HEK293 (cell line): ENCODE measurements around the gene SPTLC2.

Source experiments
- CTCF ChIA-PET: fragments of 350-600 bp; formaldehyde crosslinking; extraction: SDS; loops from one replicate; lab custom pipeline; 2021; ENCODE audit warnings: antibody characterized with exemption; lab: Yijun Ruan, JAX
- POLR2A ChIA-PET: fragments of 300-600 bp; formaldehyde crosslinking; extraction: SDS; loops from one replicate; lab custom pipeline; 2020; ENCODE audit warnings: antibody characterized with exemption, inconsistent platforms; lab: Yijun Ruan, JAX
- H3K27ac ChIP-seq: fragments of 200-500 bp; sonication (Bioruptor generic); 2 replicates; pipeline ENCODE4 v1.5.1; 2014; ENCODE audit warnings: low read depth, low read length, control low read depth, inconsistent platforms; ENCODE audit errors: extremely low read depth
- H3K36me3 ChIP-seq, 2 experiments: fragments of 200-500 bp in 1 of 2; sonication (Bioruptor generic) in 1 of 2; 1 replicate in 1 of 2; 2 replicates in 1 of 2; pipeline ENCODE4 v1.5.1; 2014 to 2017; ENCODE audit warnings: inconsistent platforms in 2 of 2, low read length in 2 of 2; ENCODE audit not compliant: control insufficient read depth in 2 of 2, insufficient read depth in 1 of 2
- H3K4me1 ChIP-seq: fragments of 200-500 bp; sonication (Bioruptor generic); 2 replicates; pipeline ENCODE4 v1.5.1; 2014; ENCODE audit warnings: mild to moderate bottlenecking, low read length, inconsistent platforms; ENCODE audit not compliant: control insufficient read depth, insufficient read depth
- H3K4me3 ChIP-seq: 2 replicates; pipeline ENCODE4 v1.5.1; 2011; ENCODE audit warnings: low read depth, mild to moderate bottlenecking, control low read depth, low read length, moderate library complexity
- H3K9me3 ChIP-seq: fragments of 200-500 bp; sonication (Bioruptor generic); 2 replicates; pipeline ENCODE4 v1.5.1; 2014; ENCODE audit warnings: low read depth, low read length, inconsistent platforms; ENCODE audit not compliant: control insufficient read depth, insufficient read depth
- GLIS2 ChIP-seq: fragments of 450-650 bp; formaldehyde crosslinking; IDR thresholded peaks from 2 replicates; pipeline ENCODE4 v1.5.1; 2016; ENCODE audit warnings: missing biosample characterization, missing genetic modification characterization
- HOXC10 ChIP-seq: sonication (generic); formaldehyde crosslinking; IDR thresholded peaks from 2 replicates; pipeline ENCODE4 v1.8.1; 2023; ENCODE audit warnings: mild to moderate bottlenecking, missing genetic modification reagents
- SCRT2 ChIP-seq: fragments of 450-650 bp; formaldehyde crosslinking; IDR thresholded peaks from 2 replicates; pipeline ENCODE4 v1.5.1; 2016; ENCODE audit warnings: missing biosample characterization, missing genetic modification characterization
- ZBTB48 ChIP-seq: fragments of 450-650 bp; formaldehyde crosslinking; IDR thresholded peaks from 2 replicates; pipeline ENCODE4 v1.5.1; 2016; ENCODE audit warnings: missing biosample characterization, missing genetic modification characterization
- ZBTB7A ChIP-seq: fragments of 450-650 bp; formaldehyde crosslinking; IDR thresholded peaks from 2 replicates; pipeline ENCODE4 v1.5.1; 2016; ENCODE audit warnings: low read depth, missing biosample characterization, missing genetic modification characterization
- ZFHX2 ChIP-seq: fragments of 450-650 bp; formaldehyde crosslinking; conservative IDR thresholded peaks from 2 replicates; pipeline ENCODE4 v1.5.1; 2016; ENCODE audit warnings: missing biosample characterization, missing genetic modification characterization
- ZNF23 ChIP-seq: fragments of 450-650 bp; formaldehyde crosslinking; IDR thresholded peaks from 2 replicates; pipeline ENCODE4 v1.5.1; 2016; ENCODE audit warnings: missing biosample characterization, missing genetic modification characterization, borderline replicate concordance
- ZNF239 ChIP-seq: fragments of 450-650 bp; formaldehyde crosslinking; IDR thresholded peaks from 2 replicates; pipeline ENCODE4 v1.5.1; 2016; ENCODE audit warnings: missing biosample characterization, missing genetic modification characterization
- ZNF341 ChIP-seq: fragments of 450-650 bp; formaldehyde crosslinking; IDR thresholded peaks from 2 replicates; pipeline ENCODE4; 2016; ENCODE audit warnings: low read depth, missing biosample characterization, missing genetic modification characterization
- ZNF423 ChIP-seq: fragments of 450-650 bp; formaldehyde crosslinking; IDR thresholded peaks from 2 replicates; pipeline ENCODE4 v1.5.1; 2016; ENCODE audit warnings: missing biosample characterization, missing genetic modification characterization
- ZNF560 ChIP-seq: fragments of 450-650 bp; formaldehyde crosslinking; IDR thresholded peaks from 2 replicates; pipeline ENCODE4 v1.5.1; 2017; ENCODE audit warnings: missing biosample characterization, missing genetic modification characterization, borderline replicate concordance
- ZNF629 ChIP-seq: fragments of 450-650 bp; formaldehyde crosslinking; IDR thresholded peaks from 2 replicates; pipeline ENCODE4 v1.5.1; 2017; ENCODE audit warnings: missing biosample characterization, missing genetic modification characterization
- ZNF654 ChIP-seq: fragments of 450-650 bp; formaldehyde crosslinking; IDR thresholded peaks from 2 replicates; pipeline ENCODE4 v1.5.1; 2016; ENCODE audit warnings: low read depth, missing biosample characterization, missing genetic modification characterization
- ZNF792 ChIP-seq: fragments of 450-650 bp; formaldehyde crosslinking; IDR thresholded peaks from 2 replicates; pipeline ENCODE4 v1.5.1; 2016; ENCODE audit warnings: missing biosample characterization, missing genetic modification characterization
- ZXDB ChIP-seq: fragments of 450-650 bp; formaldehyde crosslinking; IDR thresholded peaks from 2 replicates; pipeline ENCODE4 v1.5.1; 2016; ENCODE audit warnings: missing biosample characterization, missing genetic modification characterization
- TF ChIP-seq, protein P1 (sequence below): fragments of 450-650 bp; formaldehyde crosslinking; IDR thresholded peaks from 2 replicates; pipeline ENCODE4 v1.5.0; 2017; ENCODE audit warnings: missing biosample characterization, missing genetic modification characterization, borderline replicate concordance
- TF ChIP-seq, protein P2 (sequence below): fragments of 450-650 bp; formaldehyde crosslinking; IDR thresholded peaks from 2 replicates; pipeline ENCODE4 v1.5.1; 2016; ENCODE audit warnings: missing biosample characterization, missing genetic modification characterization
- TF ChIP-seq, protein P3 (sequence below): fragments of 450-650 bp; formaldehyde crosslinking; IDR thresholded peaks from 2 replicates; pipeline ENCODE4 v1.5.1; 2016; ENCODE audit warnings: missing biosample characterization, missing genetic modification characterization
- TF ChIP-seq, protein P4 (sequence below): fragments of 450-650 bp; formaldehyde crosslinking; IDR thresholded peaks from 2 replicates; pipeline ENCODE4 v1.5.1; 2016; ENCODE audit warnings: missing biosample characterization, missing genetic modification characterization
- TF ChIP-seq, protein P5 (sequence below): fragments of 450-650 bp; formaldehyde crosslinking; IDR thresholded peaks from 2 replicates; pipeline ENCODE4 v1.5.1; 2016; ENCODE audit warnings: missing biosample characterization, missing genetic modification characterization
- TF ChIP-seq, protein P6 (sequence below): fragments of 450-650 bp; formaldehyde crosslinking; IDR thresholded peaks from 2 replicates; pipeline ENCODE4 v1.5.1; 2016; ENCODE audit warnings: missing biosample characterization, missing genetic modification characterization, low read depth

Gene SPTLC2, protein sequence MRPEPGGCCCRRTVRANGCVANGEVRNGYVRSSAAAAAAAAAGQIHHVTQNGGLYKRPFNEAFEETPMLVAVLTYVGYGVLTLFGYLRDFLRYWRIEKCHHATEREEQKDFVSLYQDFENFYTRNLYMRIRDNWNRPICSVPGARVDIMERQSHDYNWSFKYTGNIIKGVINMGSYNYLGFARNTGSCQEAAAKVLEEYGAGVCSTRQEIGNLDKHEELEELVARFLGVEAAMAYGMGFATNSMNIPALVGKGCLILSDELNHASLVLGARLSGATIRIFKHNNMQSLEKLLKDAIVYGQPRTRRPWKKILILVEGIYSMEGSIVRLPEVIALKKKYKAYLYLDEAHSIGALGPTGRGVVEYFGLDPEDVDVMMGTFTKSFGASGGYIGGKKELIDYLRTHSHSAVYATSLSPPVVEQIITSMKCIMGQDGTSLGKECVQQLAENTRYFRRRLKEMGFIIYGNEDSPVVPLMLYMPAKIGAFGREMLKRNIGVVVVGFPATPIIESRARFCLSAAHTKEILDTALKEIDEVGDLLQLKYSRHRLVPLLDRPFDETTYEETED

DNA sequence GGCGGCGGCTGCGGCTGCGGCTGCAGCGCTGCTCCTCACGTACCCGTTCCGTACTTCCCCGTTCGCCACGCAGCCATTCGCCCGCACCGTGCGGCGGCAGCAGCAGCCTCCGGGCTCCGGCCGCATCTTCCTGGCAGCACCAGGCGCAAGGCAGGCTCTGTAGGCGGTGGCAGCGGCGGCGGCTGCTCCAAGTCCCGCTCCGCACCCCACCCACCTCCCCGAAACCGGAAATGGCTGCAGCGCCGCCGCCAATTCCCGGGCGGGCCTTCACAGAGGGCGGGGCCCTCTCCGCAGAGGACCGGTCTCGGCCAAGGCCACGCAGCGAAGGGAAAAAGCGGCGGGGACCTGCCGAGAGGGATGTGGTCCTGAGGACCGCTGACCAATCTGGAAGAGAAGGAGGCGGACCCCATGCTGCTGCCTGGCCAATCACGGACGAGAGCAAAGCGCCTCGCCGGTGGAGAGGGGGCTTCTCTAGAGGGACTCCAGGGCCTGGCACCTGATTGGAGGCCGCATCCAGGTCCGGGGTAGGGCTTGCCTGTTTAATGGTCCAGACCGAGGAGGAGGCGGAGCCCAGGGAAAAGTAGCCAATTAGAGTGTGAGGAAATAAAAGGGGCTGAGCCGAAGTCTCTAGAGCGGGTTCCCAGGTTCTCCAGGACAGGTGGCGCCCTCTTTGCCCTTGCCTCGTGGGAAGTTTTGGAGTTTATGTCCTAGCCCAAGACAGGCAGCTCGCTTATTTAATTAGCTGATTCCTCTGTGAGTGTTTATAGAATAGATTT is at the start of gene SPTLC2:
TSS of gene SPTLC2 (minus strand) at position 184 of the 776 bp plus-strand sequence. CDS start at position 126, 58 bp downstream.
- Histone ChIP-seq H3K4me1 (peaks cover 11% of the 10 kb centered on the region), H3K27ac (peak within 1 kb of the TSS; percentile 87), H3K9me3 (no peaks in the 10 kb centered on the region), H3K36me3 (no peaks in the 10 kb centered on the region), H3K4me3 (peak within 1 kb of the TSS; percentile 98)
- ChIA-PET CTCF (no interaction called here), POLR2A (interaction anchor here (1.3 kb wide), 1 partner anchor 158 kb away, joined by 4 read pairs; no protein-coding TSS in a partner anchor)
- TF ChIP-seq ZNF654 (tag by site-specific recombination): no peak
- TF ChIP-seq ZNF629: peak; percentile 34; the same call in 1 of the 2 replicates
- TF ChIP-seq, protein P1, sequence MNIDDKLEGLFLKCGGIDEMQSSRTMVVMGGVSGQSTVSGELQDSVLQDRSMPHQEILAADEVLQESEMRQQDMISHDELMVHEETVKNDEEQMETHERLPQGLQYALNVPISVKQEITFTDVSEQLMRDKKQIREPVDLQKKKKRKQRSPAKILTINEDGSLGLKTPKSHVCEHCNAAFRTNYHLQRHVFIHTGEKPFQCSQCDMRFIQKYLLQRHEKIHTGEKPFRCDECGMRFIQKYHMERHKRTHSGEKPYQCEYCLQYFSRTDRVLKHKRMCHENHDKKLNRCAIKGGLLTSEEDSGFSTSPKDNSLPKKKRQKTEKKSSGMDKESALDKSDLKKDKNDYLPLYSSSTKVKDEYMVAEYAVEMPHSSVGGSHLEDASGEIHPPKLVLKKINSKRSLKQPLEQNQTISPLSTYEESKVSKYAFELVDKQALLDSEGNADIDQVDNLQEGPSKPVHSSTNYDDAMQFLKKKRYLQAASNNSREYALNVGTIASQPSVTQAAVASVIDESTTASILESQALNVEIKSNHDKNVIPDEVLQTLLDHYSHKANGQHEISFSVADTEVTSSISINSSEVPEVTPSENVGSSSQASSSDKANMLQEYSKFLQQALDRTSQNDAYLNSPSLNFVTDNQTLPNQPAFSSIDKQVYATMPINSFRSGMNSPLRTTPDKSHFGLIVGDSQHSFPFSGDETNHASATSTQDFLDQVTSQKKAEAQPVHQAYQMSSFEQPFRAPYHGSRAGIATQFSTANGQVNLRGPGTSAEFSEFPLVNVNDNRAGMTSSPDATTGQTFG: no peak
- no peak for TF ChIP-seq HOXC10 (CRISPR knock-in tag)
- TF ChIP-seq, protein P2, sequence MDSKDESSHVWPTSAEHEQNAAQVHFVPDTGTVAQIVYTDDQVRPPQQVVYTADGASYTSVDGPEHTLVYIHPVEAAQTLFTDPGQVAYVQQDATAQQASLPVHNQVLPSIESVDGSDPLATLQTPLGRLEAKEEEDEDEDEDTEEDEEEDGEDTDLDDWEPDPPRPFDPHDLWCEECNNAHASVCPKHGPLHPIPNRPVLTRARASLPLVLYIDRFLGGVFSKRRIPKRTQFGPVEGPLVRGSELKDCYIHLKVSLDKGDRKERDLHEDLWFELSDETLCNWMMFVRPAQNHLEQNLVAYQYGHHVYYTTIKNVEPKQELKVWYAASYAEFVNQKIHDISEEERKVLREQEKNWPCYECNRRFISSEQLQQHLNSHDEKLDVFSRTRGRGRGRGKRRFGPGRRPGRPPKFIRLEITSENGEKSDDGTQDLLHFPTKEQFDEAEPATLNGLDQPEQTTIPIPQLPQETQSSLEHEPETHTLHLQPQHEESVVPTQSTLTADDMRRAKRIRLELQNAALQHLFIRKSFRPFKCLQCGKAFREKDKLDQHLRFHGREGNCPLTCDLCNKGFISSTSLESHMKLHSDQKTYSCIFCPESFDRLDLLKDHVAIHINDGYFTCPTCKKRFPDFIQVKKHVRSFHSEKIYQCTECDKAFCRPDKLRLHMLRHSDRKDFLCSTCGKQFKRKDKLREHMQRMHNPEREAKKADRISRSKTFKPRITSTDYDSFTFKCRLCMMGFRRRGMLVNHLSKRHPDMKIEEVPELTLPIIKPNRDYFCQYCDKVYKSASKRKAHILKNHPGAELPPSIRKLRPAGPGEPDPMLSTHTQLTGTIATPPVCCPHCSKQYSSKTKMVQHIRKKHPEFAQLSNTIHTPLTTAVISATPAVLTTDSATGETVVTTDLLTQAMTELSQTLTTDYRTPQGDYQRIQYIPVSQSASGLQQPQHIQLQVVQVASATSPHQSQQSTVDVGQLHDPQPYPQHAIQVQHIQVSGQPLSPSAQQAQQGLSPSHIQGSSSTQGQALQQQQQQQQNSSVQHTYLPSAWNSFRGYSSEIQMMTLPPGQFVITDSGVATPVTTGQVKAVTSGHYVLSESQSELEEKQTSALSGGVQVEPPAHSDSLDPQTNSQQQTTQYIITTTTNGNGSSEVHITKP: peak; percentile 50
- TF ChIP-seq, protein P3, sequence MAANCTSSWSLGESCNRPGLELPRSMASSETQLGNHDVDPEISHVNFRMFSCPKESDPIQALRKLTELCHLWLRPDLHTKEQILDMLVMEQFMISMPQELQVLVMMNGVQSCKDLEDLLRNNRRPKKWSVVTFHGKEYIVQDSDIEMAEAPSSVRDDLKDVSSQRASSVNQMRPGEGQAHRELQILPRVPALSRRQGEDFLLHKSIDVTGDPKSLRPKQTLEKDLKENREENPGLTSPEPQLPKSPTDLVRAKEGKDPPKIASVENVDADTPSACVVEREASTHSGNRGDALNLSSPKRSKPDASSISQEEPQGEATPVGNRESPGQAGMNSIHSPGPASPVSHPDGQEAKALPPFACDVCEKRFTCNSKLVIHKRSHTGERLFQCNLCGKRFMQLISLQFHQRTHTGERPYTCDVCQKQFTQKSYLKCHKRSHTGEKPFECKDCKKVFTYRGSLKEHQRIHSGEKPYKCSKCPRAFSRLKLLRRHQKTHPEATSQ: no peak
- peak; percentile 99 for TF ChIP-seq ZXDB (tag by site-specific recombination)
- TF ChIP-seq, protein P4, sequence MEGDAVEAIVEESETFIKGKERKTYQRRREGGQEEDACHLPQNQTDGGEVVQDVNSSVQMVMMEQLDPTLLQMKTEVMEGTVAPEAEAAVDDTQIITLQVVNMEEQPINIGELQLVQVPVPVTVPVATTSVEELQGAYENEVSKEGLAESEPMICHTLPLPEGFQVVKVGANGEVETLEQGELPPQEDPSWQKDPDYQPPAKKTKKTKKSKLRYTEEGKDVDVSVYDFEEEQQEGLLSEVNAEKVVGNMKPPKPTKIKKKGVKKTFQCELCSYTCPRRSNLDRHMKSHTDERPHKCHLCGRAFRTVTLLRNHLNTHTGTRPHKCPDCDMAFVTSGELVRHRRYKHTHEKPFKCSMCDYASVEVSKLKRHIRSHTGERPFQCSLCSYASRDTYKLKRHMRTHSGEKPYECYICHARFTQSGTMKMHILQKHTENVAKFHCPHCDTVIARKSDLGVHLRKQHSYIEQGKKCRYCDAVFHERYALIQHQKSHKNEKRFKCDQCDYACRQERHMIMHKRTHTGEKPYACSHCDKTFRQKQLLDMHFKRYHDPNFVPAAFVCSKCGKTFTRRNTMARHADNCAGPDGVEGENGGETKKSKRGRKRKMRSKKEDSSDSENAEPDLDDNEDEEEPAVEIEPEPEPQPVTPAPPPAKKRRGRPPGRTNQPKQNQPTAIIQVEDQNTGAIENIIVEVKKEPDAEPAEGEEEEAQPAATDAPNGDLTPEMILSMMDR (tag by site-specific recombination): peak; percentile 24; the same call in 1 of the 2 replicates
- no peak for TF ChIP-seq ZBTB48
- no peak for TF ChIP-seq ZNF23 (tag by site-specific recombination)
- peak; percentile 90 for TF ChIP-seq ZFHX2 (tag by site-specific recombination)
- no peak for TF ChIP-seq SCRT2 (tag by site-specific recombination)
- TF ChIP-seq, protein P5, sequence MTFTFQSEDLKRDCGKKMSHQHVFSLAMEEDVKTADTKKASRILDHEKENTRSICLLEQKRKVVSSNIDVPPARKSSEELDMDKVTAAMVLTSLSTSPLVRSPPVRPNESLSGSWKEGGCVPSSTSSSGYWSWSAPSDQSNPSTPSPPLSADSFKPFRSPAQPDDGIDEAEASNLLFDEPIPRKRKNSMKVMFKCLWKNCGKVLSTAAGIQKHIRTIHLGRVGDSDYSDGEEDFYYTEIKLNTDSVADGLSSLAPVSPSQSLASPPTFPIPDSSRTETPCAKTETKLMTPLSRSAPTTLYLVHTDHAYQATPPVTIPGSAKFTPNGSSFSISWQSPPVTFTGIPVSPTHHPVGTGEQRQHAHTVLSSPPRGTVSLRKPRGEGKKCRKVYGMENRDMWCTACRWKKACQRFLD (tag by site-specific recombination): no peak
- TF ChIP-seq, protein P6, sequence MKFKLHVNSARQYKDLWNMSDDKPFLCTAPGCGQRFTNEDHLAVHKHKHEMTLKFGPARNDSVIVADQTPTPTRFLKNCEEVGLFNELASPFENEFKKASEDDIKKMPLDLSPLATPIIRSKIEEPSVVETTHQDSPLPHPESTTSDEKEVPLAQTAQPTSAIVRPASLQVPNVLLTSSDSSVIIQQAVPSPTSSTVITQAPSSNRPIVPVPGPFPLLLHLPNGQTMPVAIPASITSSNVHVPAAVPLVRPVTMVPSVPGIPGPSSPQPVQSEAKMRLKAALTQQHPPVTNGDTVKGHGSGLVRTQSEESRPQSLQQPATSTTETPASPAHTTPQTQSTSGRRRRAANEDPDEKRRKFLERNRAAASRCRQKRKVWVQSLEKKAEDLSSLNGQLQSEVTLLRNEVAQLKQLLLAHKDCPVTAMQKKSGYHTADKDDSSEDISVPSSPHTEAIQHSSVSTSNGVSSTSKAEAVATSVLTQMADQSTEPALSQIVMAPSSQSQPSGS (tag by site-specific recombination): no peak
- no peak for TF ChIP-seq ZNF423
- TF ChIP-seq ZBTB7A: no peak
- peak; percentile 22; the same call in 1 of the 2 replicates for TF ChIP-seq ZNF560
- peak; percentile 90 for TF ChIP-seq ZNF341 (tag by site-specific recombination)
- TF ChIP-seq ZNF792 (tag by site-specific recombination): no peak
- TF ChIP-seq ZNF239 (tag by site-specific recombination): no peak
- TF ChIP-seq GLIS2: peak; percentile 33; the same call in 1 of the 2 replicates
